Common myeloid progenitor, CD34-positive (primary cell): ENCODE measurements around the gene PTPRG.

ENCODE experiments used
- CTCF ChIA-PET: fragments of 350-600 bp; sonication (Branson Sonifier 250); formaldehyde crosslinking; loops from one replicate; lab custom pipeline; 2021; ENCODE audit warnings: antibody characterized with exemption; lab: Charles Lee
- POLR2A ChIA-PET: fragments of 350-600 bp; sonication (Branson Sonifier 250); formaldehyde crosslinking; loops from one replicate; lab custom pipeline; 2021; ENCODE audit warnings: antibody characterized with exemption; lab: Charles Lee
- DNase-seq, 3 donors: peaks; one replicate each; pipeline versions ENCODE4 v3.0.0 to v3.0.0-alpha.2; 2013
- H3K27ac ChIP-seq, 2 experiments: 1 replicate in 1 of 2; 2 replicates in 1 of 2; pipeline ENCODE4 v1.7.0; 2013; ENCODE audit warnings: inconsistent platforms in 2 of 2, low read length in 2 of 2, mild to moderate bottlenecking in 2 of 2, low read depth in 1 of 2, moderate library complexity in 1 of 2; ENCODE audit not compliant: severe bottlenecking in 2 of 2, insufficient read depth in 1 of 2, poor library complexity in 1 of 2
- H3K27me3 ChIP-seq, 5 experiments: replicated peaks in 2 of 5; 1 replicate in 3 of 5; 2 replicates in 2 of 5; pipeline versions ENCODE4 v1.6.1 to v1.7.0; 2013; ENCODE audit warnings: low read length in 4 of 5, mild to moderate bottlenecking in 2 of 5, moderate library complexity in 2 of 5, inconsistent platforms in 1 of 5; ENCODE audit not compliant: insufficient read depth in 5 of 5, control insufficient read depth in 4 of 5
- H3K36me3 ChIP-seq, 4 experiments: 1 replicate in 2 of 4; 2 replicates in 2 of 4; pipeline versions ENCODE4 v1.6.1 to v1.7.0; 2013; ENCODE audit warnings: low read length in 3 of 4, control low read depth in 1 of 4, mild to moderate bottlenecking in 1 of 4; ENCODE audit not compliant: control insufficient read depth in 4 of 4, insufficient read depth in 4 of 4
- H3K4me1 ChIP-seq, 4 experiments: 1 replicate in 3 of 4; 2 replicates in 1 of 4; pipeline versions ENCODE4 v1.6.1 to v1.7.1; 2013; ENCODE audit warnings: low read length in 3 of 4, mild to moderate bottlenecking in 3 of 4, control low read depth in 1 of 4, inconsistent platforms in 1 of 4, moderate library complexity in 1 of 4; ENCODE audit not compliant: control insufficient read depth in 4 of 4, insufficient read depth in 4 of 4; ENCODE audit errors: control extremely low read depth in 1 of 4
- H3K4me3 ChIP-seq, 7 experiments: 1 replicate in 4 of 7; 2 replicates in 3 of 7; pipeline versions ENCODE4 v1.5.1 to v1.7.0; 2013; ENCODE audit warnings: mild to moderate bottlenecking in 7 of 7, low read length in 6 of 7, moderate library complexity in 6 of 7, inconsistent platforms in 2 of 7, low read depth in 2 of 7, control low read depth in 1 of 7; ENCODE audit not compliant: insufficient read depth in 4 of 7, control insufficient read depth in 1 of 7; ENCODE audit errors: extremely low read depth in 1 of 7
- H3K9me3 ChIP-seq, 5 experiments: 1 replicate in 4 of 5; 2 replicates in 1 of 5; pipeline versions ENCODE4 v1.6.1 to v1.7.1; 2013; ENCODE audit warnings: low read length in 4 of 5, mild to moderate bottlenecking in 2 of 5, inconsistent platforms in 1 of 5, low read depth in 1 of 5, moderate library complexity in 1 of 5; ENCODE audit not compliant: control insufficient read depth in 4 of 5, insufficient read depth in 2 of 5; ENCODE audit errors: control extremely low read depth in 1 of 5
- WGBS: methylation state at CpG from one replicate; pipeline ENCODE4 v1.1.5; 2013; ENCODE audit not compliant: insufficient coverage; 5-methylcytosine and 5-hydroxymethylcytosine counted together

Gene PTPRG

GRCh38 chr3:62119139-62119538, 557.8 kb downstream of the PTPRG start:
- no peak overlapping the region for H3K4me3 ChIP-seq
- 100% methylated on average over 3 of the region's 4 CpGs for WGBS
- no peaks in the 10 kb centered on the region for H3K27me3 ChIP-seq
- no peak for DNase-seq
- H3K27ac ChIP-seq, result no peak overlapping the region
- H3K4me1 ChIP-seq, result no peaks in the 10 kb centered on the region
- CTCF ChIA-PET, result no interaction called here
- H3K36me3 ChIP-seq, result no peaks in the 10 kb centered on the region
- POLR2A ChIA-PET, result no interaction called here
- H3K9me3 ChIP-seq, result peaks cover 0 to 3% (median 0%) of the 10 kb centered on the region in 5 experiments

GRCh38 chr3:62122819-62123218, 561.4 kb downstream of the PTPRG start:
- 84% methylated on average over 4 of the region's 4 CpGs for WGBS
- DNase-seq, result no peak
- H3K27ac ChIP-seq, result no peak overlapping the region
- POLR2A ChIA-PET, result interaction anchor here (0.5 kb wide), 1 partner anchor 21 kb away, joined by 3 read pairs; no protein-coding TSS in a partner anchor
- no peaks in the 10 kb centered on the region for H3K4me1 ChIP-seq
- CTCF ChIA-PET, result no interaction called here
- H3K4me3 ChIP-seq, result no peak overlapping the region
- H3K9me3 ChIP-seq, result peaks cover 0 to 3% (median 0%) of the 10 kb centered on the region in 5 experiments
- no peaks in the 10 kb centered on the region for H3K27me3 ChIP-seq
- H3K36me3 ChIP-seq, result no peaks in the 10 kb centered on the region

GRCh38 chr3:62125380-62125779, 564.0 kb downstream of the PTPRG start:
- Histone ChIP-seq H3K4me3 (no peak overlapping the region), H3K9me3 (peaks cover 0 to 3% (median 0%) of the 10 kb centered on the region in 5 experiments), H3K36me3 (no peaks in the 10 kb centered on the region), H3K27me3 (no peaks in the 10 kb centered on the region), H3K4me1 (no peaks in the 10 kb centered on the region), H3K27ac (no peak overlapping the region)
- WGBS, result 90% methylated on average over 2 of the region's 4 CpGs
- DNase-seq, result no peak
- ChIA-PET POLR2A (no interaction called here), CTCF (no interaction called here)

GRCh38 chr3:62127116-62127515, 565.7 kb downstream of the PTPRG start:
- DNase-seq, result no peak
- H3K27me3 ChIP-seq, result no peaks in the 10 kb centered on the region
- H3K27ac ChIP-seq, result no peak overlapping the region
- no peak overlapping the region for H3K4me3 ChIP-seq
- no peaks in the 10 kb centered on the region for H3K36me3 ChIP-seq
- H3K4me1 ChIP-seq, result no peaks in the 10 kb centered on the region
- H3K9me3 ChIP-seq, result peaks cover 0 to 3% (median 0%) of the 10 kb centered on the region in 5 experiments
- ChIA-PET CTCF (no interaction called here), POLR2A (no interaction called here)
- 95% methylated on average over 3 of the region's 3 CpGs for WGBS

- Histone ChIP-seq H3K4me3 (no peak overlapping the region), H3K9me3 (no peaks in the 10 kb centered on the region), H3K4me1 (no peaks in the 10 kb centered on the region), H3K36me3 (no peaks in the 10 kb centered on the region), H3K27ac (no peak overlapping the region), H3K27me3 (no peaks in the 10 kb centered on the region)
- WGBS, result 93% methylated on average over 5 of the region's 5 CpGs
- no peak for DNase-seq
- POLR2A ChIA-PET, result no interaction called here
- CTCF ChIA-PET, result no interaction called here
Measured at GRCh38 chr3:62128051-62128450, 566.7 kb downstream of the PTPRG start.

- H3K9me3 ChIP-seq, result no peaks in the 10 kb centered on the region
- ChIA-PET POLR2A (no interaction called here), CTCF (no interaction called here)
- H3K4me3 ChIP-seq, result no peak overlapping the region
- H3K27me3 ChIP-seq, result peaks cover 0 to 2% (median 0%) of the 10 kb centered on the region in 5 experiments
- no peak for DNase-seq
- no peak overlapping the region for H3K27ac ChIP-seq
- H3K4me1 ChIP-seq, result no peaks in the 10 kb centered on the region
- H3K36me3 ChIP-seq, result no peaks in the 10 kb centered on the region
Measured at GRCh38 chr3:62128681-62129080, 567.3 kb downstream of the PTPRG start.

- DNase-seq, result no peak
- no CpG with 5 or more reads among the region's 2 CpGs for WGBS
- Histone ChIP-seq H3K36me3 (no peaks in the 10 kb centered on the region), H3K4me3 (no peak overlapping the region), H3K27ac (no peak overlapping the region), H3K27me3 (peaks cover 0 to 2% (median 0%) of the 10 kb centered on the region in 5 experiments), H3K9me3 (no peaks in the 10 kb centered on the region), H3K4me1 (peaks cover 0 to 8% (median 3%) of the 10 kb centered on the region in 4 experiments)
- ChIA-PET POLR2A (no interaction called here), CTCF (interaction anchor here (1.2 kb wide), 1 partner anchor 273 kb away, joined by 4 read pairs; no protein-coding TSS in a partner anchor)
Measured at GRCh38 chr3:62131050-62131449, 569.7 kb downstream of the PTPRG start.
